GM12872 (cell line): ENCODE results near the gene FPR2.

Experiments used
- TF ChIP-seq, protein P1 (sequence below): IDR thresholded peaks from 3 replicates; pipeline ENCODE4 v1.5.1; 2011; ENCODE audit warnings: low read depth, mild to moderate bottlenecking, low read length, moderate library complexity; ENCODE audit not compliant: insufficient read depth

The FPR2 gene

DNA sequence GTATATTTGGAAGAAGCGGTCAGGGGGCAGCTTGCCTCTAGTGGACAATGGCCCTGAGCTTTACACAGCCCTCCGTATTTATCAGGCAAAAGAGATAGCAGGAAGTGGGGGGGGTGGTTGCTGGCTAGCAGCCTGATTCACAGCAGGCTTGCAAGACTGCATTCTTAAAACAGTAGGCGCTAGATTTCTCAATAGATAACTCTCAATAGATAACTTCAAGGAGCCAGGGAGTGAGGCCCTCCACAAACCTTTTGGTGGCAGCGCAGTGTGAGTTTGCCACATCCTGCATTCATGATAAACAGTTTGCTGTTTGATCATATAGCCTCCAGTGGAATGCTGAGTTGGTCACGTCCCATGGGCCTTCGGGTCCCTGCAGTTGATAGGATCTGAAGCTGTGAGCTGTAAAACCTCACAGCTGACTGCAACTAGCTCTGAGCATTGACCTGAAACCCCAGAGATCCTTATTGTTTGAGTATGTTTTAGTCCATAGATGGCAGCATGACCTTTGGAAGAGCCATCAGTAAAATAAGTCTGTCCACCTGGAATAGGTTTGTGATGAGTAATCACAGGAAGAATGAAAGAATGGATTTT, 46.2 kb downstream of the FPR2 start:
- TF ChIP-seq, protein P1, sequence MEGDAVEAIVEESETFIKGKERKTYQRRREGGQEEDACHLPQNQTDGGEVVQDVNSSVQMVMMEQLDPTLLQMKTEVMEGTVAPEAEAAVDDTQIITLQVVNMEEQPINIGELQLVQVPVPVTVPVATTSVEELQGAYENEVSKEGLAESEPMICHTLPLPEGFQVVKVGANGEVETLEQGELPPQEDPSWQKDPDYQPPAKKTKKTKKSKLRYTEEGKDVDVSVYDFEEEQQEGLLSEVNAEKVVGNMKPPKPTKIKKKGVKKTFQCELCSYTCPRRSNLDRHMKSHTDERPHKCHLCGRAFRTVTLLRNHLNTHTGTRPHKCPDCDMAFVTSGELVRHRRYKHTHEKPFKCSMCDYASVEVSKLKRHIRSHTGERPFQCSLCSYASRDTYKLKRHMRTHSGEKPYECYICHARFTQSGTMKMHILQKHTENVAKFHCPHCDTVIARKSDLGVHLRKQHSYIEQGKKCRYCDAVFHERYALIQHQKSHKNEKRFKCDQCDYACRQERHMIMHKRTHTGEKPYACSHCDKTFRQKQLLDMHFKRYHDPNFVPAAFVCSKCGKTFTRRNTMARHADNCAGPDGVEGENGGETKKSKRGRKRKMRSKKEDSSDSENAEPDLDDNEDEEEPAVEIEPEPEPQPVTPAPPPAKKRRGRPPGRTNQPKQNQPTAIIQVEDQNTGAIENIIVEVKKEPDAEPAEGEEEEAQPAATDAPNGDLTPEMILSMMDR = no peak

DNA sequence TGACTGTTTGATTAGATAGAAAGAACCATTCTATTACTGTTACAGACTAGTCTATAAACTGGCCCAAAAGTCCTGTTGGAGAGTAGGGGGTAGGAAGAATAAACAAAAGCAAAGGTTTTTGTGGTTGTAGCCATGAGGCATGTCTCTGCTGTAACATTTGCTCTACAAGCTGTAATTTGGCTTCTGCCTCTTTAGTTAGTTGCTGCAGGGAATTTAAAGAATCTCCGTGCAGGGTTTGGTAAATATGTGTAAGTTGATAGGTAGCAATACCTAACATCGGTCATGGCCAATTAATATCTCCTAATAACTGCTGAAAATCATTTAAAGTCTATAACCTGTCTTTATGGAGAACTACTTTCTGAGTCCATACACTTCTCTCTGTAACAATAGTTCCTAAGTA, 46.9 kb downstream of the FPR2 start:
- TF ChIP-seq, protein P1 = no peak

DNA sequence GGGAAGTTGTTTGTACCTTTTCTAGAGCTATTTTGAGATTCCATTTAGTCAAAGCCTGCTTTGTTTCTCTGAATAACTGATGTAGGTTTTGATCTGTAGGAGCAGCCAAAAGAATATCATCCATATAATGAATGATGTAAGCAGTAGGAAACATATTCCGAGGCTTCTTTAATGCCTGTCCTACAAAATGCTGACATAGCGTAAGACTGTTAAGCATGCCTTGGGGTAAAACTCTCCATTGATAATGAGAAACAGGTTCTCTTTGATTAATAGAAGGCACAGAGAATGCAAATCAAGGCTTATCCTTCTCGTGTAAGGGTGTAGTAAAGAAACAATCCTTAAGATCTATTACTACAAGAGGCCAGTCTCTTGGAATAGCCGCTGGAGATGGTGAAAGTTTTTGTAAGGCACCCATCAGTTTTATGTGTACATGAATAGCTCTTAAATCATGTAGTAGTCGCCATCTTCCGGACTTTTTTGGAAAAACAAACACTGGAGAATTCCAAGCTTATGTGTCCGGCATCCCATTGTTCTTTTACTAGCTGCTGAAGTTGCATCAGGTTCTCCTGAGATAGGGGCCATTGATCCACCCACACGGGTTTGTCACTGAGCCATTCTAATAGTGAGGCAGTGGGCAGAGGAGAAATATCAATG, 47.5 kb downstream of the FPR2 start:
- TF ChIP-seq, protein P1 = no peak

DNA sequence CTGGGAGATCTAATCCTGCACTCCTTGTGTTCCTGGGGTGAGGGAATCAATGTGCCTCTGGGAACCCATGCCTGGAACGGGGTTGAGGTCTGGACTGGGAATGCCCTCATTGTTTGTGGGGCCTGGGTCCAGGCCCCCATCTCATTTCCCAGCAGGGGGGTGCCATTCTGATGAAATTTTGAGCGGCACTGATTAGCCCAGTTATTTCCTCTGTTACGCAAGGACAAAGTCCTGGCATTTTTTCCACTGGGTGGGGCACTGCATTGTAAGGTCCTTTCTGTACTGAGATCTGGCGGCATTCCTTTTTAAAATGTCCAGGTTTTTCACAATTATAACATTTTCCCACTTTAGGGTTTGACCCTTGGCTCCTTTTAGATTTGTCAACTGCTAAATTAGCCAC, 48.8 kb downstream of the FPR2 start:
- TF ChIP-seq, protein P1 = no peak

DNA sequence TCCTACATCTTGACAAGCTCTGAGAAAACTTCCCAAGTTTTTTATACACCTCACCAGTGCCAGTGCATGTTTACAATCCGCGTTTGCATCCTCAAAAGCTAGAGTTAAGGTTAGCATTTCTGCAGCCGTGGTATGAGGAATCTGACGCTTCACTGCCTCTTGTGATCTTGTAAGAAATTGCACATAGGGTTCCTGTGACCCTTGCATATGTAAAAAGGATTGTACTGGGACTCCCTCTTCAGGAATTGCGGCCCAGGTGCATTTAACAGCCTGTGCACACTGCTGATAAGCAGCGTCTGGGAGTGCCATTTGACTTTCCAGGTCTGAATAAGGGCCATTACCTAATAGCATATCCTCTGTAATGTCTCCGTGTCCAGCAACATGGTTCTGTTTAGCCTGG, 49.2 kb downstream of the FPR2 start:
- TF ChIP-seq, protein P1 = no peak

DNA sequence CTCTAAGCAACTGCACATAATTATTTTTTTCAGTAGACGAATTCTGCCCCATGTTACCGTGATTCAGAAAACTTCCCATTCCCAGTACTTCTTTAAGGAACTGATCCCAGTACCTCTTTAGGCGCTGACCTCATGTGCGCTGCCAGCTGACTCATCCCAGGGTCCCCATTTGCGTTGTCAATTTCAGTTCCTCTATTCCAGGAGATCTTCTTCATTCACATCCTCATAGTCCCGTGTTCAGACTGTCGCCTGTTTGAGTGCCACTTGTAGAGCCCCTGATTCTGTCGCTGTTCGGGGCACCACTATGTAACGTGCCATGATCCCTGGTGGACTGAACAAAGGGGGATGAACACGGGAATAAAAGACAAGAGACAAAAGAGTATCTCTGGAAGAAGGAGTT, 50.4 kb downstream of the FPR2 start:
- TF ChIP-seq, protein P1 = no peak

DNA sequence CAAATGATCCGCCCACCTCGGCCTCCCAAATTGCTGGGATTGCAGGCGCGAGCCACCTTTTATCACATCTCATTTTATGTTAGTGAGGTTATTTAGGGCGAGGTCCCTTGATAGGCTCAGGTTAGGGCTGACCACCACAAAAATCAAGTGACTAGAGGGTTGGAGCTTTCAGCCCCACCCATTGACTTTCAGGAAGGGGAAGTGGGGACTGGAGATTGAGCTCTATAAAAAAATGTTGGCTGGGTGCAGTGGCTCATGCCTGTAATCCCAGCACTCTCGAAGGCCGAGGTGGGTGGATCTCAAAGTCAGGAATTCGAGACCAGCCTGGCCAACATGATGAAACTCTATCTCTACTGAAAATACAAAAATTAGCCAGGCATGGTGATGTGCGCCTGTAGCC, 54.1 kb downstream of the FPR2 start:
- TF ChIP-seq, protein P1 = no peak

DNA sequence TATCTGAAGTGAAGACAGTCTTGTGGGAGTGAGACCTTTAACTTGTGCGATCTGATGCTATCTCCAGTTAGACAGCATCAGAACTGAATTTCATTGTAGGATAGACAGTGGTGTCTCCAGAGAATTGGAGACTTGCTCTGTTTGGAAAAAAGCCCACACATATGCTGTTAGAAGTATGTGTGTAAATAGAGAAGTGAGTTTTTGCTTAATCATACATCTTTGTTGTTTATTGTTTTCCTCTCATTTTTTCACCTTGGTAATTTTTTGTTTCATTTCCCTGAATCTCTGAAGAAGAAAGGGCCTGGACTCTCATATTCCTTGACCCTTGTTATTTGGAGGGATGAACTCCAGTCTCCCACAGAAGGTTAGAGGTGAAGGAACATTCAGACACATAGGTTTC, 55.7 kb downstream of the FPR2 start:
- TF ChIP-seq, protein P1 = no peak
